A549 treated with RU486 at 1 μM for 4 hours (cell line): ENCODE results near the gene RAB11B. TPM values are rescaled to one million over a fixed set of nuclear protein-coding genes. Genes with fewer than 3 reads are reported as not detected.

Experiments used
- total RNA-seq: library from RNA; stranded (reverse); fragments of 200-300 nt; extraction: Qiagen RNA extraction; gene quantifications from 5 replicates; pipeline ENCODE4 v1.2.3, GENCODE V29; 2022; ENCODE audit warnings: low read depth

RAB11B gene
- total RNA-seq = 84.0 to 105 TPM (median 95.6 TPM) in 5 replicates

DNA sequence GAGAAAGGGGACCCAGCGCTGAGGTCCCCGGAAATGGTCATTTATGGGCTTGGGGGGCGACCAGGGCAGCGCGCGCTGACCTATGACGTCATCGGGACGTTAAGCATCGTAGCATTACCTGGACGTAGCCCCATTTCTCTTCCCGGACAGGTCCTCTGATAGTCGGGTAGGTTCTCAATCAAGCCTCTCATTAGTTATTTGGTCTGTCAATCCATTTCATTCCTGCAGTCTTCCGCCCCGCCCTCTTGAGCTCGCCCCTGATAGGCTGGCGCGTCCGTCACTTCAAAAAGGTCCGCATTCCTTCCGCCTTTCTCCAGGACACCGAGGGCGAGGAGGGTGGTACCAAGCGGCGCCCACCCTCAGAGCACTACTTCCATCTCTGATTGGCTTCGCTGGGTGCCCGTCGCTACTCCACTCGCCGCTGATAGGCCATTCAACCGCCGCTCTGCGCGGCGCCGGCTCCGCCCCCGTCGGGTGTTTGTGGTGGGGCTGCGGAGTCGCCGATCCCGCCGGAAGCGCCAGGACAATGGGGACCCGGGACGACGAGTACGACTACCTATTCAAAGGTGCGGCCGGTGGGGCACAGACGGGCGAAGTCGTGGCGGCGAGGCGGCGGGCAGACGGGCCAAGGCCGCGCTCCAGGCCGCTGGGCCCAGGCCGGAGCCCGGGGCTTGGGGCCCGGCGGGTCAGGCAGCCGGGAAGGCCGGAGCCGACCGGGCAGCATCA lies at the start of gene RAB11B:
Gene RAB11B (plus strand): TSS at position 470 of the 726 bp plus-strand sequence. CDS start 57 bp downstream, at position 527.

DNA sequence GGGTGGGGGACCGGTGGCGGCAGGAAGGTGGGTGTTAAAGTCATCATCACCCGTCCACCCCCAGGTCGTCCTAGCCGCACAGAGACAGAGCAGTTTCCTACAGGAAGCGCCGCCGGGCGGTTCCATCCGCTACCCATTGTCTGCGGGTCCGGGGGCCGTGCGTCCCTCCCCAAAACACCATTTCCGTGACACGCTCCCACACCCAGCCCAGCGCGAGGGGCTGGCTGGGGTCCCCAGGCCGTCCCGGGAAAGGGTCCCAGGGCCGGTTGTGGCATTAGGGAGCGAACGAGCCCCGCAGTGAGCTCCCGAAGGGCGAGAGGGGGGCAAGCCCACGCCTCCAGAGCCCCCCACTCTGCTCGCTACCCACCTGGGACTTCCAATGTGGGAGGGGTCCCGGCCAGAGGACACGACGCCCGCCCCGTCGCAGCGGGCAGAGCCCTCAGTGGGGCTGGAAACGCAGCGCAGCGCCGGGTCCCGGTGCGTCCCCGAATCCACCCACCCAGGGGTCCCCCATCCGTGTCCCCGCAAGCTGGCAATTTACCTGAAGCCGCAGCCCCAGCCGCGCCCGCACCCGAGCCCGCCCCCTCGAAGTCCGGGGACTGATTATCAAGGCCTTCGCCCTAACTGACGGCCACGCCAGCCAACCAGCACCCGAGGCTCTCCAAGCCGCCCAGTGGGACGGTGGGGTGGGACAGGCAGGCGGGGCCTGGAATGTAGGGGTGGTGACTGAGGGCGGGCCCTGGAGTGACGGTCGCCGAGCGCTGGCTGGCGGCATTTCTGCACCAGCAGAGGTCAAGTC lies 47.3 kb upstream of the RAB11B start, which contains the start of gene KANK3:
Gene KANK3 (minus strand): TSS at position 579 of the 799 bp plus-strand sequence. CDS start 5,434 bp downstream, outside the sequence.

DNA sequence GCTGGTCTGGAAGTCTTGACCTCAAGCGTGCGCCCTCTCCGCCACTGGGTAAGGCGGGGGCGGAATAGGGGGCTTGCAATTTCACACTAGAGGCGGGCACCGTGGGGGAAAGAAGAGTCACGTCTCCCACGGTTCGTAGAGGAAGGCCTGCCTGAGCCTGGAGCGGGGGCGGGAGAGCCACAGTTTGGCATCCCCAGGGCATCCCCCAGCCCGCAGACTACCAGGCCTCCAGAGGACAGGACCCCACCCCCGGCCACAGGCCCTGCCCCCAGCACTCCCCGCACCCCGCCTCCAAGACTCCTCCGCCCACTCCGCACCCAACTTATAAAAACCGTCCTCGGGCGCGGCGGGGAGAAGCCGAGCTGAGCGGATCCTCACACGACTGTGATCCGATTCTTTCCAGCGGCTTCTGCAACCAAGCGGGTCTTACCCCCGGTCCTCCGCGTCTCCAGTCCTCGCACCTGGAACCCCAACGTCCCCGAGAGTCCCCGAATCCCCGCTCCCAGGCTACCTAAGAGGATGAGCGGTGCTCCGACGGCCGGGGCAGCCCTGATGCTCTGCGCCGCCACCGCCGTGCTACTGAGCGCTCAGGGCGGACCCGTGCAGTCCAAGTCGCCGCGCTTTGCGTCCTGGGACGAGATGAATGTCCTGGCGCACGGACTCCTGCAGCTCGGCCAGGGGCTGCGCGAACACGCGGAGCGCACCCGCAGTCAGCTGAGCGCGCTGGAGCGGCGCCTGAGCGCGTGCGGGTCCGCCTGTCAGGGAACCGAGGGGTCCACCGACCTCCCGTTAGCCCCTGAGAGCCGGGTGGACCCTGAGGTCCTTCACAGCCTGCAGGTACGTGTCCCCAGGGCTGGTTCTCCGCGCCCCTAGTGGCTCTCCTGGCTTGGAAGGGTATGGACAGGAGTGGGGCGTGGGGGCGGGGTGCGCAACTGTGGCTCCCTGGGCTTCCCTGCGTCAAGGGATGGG lies 26.1 kb upstream of the RAB11B start, which contains the start of gene ANGPTL4:
Gene ANGPTL4 (plus strand): TSS at position 353 of the 969 bp plus-strand sequence. CDS start 167 bp downstream, at position 520.

DNA sequence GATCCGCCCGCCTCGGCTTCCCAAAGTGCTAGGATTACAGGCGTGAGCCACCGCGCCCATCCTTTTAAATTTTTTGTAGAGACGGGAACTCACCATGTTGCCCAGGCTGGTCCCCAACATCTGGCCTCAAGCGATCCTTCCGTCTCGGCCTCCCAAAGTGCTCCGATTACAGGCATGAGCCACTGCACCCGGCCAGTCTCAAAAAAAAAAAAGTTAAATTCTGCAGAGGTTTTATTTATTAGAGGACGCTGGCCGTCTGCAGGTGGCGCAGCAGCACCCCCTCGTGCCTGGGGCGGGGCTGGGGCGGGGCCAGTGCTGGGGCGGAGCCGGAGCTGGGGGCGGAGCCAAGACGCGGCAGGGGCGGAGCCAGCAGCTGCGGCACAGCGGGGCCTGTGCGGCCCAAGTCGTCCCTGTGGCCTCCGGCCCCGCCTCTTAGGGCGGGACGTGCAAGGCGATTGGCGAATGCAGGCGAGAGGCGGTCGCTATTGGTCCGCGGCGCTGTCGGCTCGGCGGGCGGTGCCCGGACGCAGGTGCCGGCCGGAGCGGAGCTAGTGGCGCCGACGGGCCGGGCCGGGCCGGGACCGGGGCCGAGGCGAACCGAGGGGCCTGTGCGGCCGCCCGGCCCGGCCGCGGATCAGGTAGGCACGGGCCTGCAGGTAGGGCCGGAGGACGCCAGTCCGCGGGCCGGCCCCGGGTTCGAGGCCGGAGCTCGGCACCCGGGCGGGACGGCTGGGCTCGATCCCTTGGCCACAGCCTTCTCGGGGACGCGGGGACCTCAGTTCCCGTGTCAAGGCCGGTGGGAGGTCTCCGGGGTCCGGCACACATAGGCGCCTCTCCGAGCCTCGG lies 22.8 kb downstream of the RAB11B start, which contains the start of gene MARCHF2:
Gene MARCHF2 (plus strand): TSS at position 523 of the 846 bp plus-strand sequence. CDS start 8,536 bp downstream, outside the sequence.

DNA sequence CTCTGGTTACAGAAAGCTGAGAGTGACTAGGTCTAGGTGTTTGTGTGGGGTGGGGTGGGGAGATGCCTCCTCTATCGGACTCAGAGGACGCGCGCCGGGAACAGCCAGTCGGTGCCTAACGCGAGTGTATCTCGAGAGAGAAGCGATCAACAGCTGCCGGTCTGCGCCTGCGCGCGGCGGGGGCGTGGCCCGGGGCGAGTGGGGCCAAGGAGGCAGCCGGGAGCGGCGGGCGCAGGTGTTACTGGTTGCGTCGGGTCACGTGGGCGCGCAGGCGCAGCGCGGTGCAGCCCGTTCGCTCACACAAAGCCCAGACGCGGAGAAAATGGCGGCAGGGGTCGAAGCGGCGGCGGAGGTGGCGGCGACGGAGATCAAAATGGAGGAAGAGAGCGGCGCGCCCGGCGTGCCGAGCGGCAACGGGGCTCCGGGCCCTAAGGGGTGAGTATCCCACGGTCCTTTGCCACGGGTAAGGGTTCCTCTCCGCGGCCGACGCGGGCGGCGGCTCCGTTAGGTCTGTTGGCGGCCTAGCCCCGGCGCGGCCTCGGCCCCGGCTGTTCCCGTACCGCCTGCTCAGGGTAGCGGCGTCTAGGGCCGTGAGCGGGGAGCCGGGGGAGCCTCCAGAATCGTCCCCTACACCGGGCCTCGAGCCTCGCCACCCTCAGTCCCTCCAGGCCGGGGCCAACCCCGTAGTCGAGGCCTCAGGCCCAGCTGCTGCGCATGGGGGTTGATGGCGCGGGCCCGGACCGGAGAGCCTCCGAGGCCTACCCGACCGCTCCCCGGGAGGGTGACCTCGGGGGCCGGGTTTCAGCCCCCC lies 54.7 kb downstream of the RAB11B start, which contains the start of gene HNRNPM:
Gene HNRNPM (plus strand): TSS at position 299 of the 811 bp plus-strand sequence. CDS start 24 bp downstream, at position 323.

Other genes starting within 250 kb of the RAB11B start
- not detected in 5 replicates for gene FBN3, start 240.8 kb upstream of the RAB11B start, total RNA-seq
- gene CERS4, start 181.0 kb upstream of the RAB11B start, total RNA-seq = 2.6 to 3.0 TPM (median 2.8 TPM) in 5 replicates
- gene CD320, start 82.0 kb upstream of the RAB11B start, total RNA-seq = 59.2 to 102 TPM (median 95.8 TPM) in 5 replicates
- 61.8 to 100 TPM (median 87.9 TPM) in 5 replicates for gene NDUFA7, start 69.0 kb upstream of the RAB11B start, total RNA-seq
- gene RPS28, start 68.9 kb upstream of the RAB11B start, total RNA-seq = 389 to 881 TPM (median 855 TPM) in 5 replicates
- gene KANK3, start 47.1 kb upstream of the RAB11B start, total RNA-seq = 4.0 to 4.7 TPM (median 4.3 TPM) in 5 replicates
- gene ANGPTL4, start 26.2 kb upstream of the RAB11B start, total RNA-seq = 148 to 236 TPM (median 180 TPM) in 5 replicates
- gene MARCHF2, start 22.9 kb downstream of the RAB11B start, total RNA-seq = 14.9 to 19.0 TPM (median 16.5 TPM) in 5 replicates
- 221 to 292 TPM (median 241 TPM) in 5 replicates for gene HNRNPM, start 54.6 kb downstream of the RAB11B start, total RNA-seq
- 0.17 to 0.31 TPM (median 0.28 TPM) in 3 of 5 replicates, not detected in the others for gene PRAM1, start 112.3 kb downstream of the RAB11B start, total RNA-seq
- 14.2 to 19.0 TPM (median 17.5 TPM) in 5 replicates for gene ZNF414, start 123.8 kb downstream of the RAB11B start, total RNA-seq
- gene MYO1F, start 187.1 kb downstream of the RAB11B start, total RNA-seq = 0.25 to 0.65 TPM (median 0.32 TPM) in 5 replicates
- 10.7 to 19.6 TPM (median 15.0 TPM) in 5 replicates for gene ADAMTS10, start 220.4 kb downstream of the RAB11B start, total RNA-seq
- gene NFILZ, start 240.3 kb downstream of the RAB11B start, total RNA-seq = not detected in 5 replicates